Body of pancreas (tissue), 4 donors: ENCODE results near the gene CMTM3. TPM values are rescaled to one million over a fixed set of nuclear protein-coding genes. Genes with fewer than 3 reads are reported as not detected.
"Not testable (repeated sequence)": the region's sequence is repeated elsewhere in the genome, so short reads cannot be mapped to it uniquely, and the experiment has no call there.

Source experiments
- ATAC-seq: fragments of 150-250 bp; one replicate; pipeline ENCODE4 v1.9.1; 2016
- DNase-seq, 4 donors: peaks; one replicate each; pipeline ENCODE4 v3.0.0-alpha.2; 2019
- H3K27ac ChIP-seq, 4 donors: fragments of 200-600 bp; sonication (generic); 1 replicate in 3 of 4; 2 replicates in 1 of 4; pipeline versions ENCODE4 v1.5.1 to v1.6.1; 2016 to 2019; ENCODE audit warnings: mild to moderate bottlenecking in 1 of 4, mixed read lengths in 1 of 4, moderate library complexity in 1 of 4
- H3K27me3 ChIP-seq, 2 donors: fragments of 200-600 bp; sonication (generic); one replicate each; pipeline ENCODE4 v1.6.0; 2016; ENCODE audit warnings: mild to moderate bottlenecking in 1 of 2
- H3K36me3 ChIP-seq, 2 donors: fragments of 200-600 bp; sonication (generic); replicated peaks in 1 of 2; 2 replicates each; pipeline ENCODE4 v1.5.1; 2016; ENCODE audit warnings: low read depth in 2 of 2; ENCODE audit not compliant: insufficient read depth in 1 of 2
- H3K4me1 ChIP-seq: fragments of 200-600 bp; sonication (generic); one replicate; pipeline ENCODE4 v1.6.0; 2016
- H3K4me3 ChIP-seq, 2 donors: fragments of 200-600 bp; sonication (generic); 1 replicate in 1 of 2; 2 replicates in 1 of 2; pipeline ENCODE4 v1.5.1; 2016 to 2019
- H3K9me3 ChIP-seq, 3 donors: fragments of 200-600 bp; sonication (generic); 1 replicate in 2 of 3; 2 replicates in 1 of 3; pipeline ENCODE4 v1.5.1; 2016
- CTCF ChIP-seq, 7 experiments: fragments of 450-650 bp in 4 of 7; fragments of 200-600 bp in 3 of 7; sonication (generic) in 3 of 7; IDR thresholded peaks; one replicate each; pipeline ENCODE4 v1.5.1; 2016 to 2019; ENCODE audit warnings: antibody characterized with exemption in 7 of 7
- POLR2A ChIP-seq, 3 donors: fragments of 450-650 bp; IDR thresholded peaks; one replicate each; pipeline ENCODE4 v1.6.1; 2016; ENCODE audit warnings: antibody characterized with exemption in 3 of 3, mild to moderate bottlenecking in 2 of 3
- WGBS, 2 donors: methylation state at CpG; one replicate each; pipeline ENCODE4 v1.1.5; 2017; 5-methylcytosine and 5-hydroxymethylcytosine counted together
- intact Hi-C: fragments of 100-400 bp; cut with DNase I; formaldehyde crosslinking; loops from one replicate; pipeline ENCODE4 v1.15.1; 2023
- total RNA-seq, 2 donors: library from RNA; depleted of rRNA; stranded (reverse); fragments of >200 nt; gene quantifications; one replicate each; pipeline ENCODE4 v1.1.0, GENCODE V29; 2016

Gene CMTM3
- total RNA-seq, 2 donors from 2014 or later = 4.3 to 6.0 TPM

GRCh38 chr16:66562986-66563385, 41.5 kb upstream of the CMTM3 start:
- intact Hi-C loops = no loop called here
- Histone ChIP-seq H3K4me3 (no peak overlapping the region), H3K4me1 (no peaks in the 10 kb centered on the region), H3K27me3 (no peaks in the 10 kb centered on the region), H3K27ac (no peak overlapping the region), H3K36me3 (peaks cover 0 to 5% of the 10 kb centered on the region in 2 donors), H3K9me3 (no peaks in the 10 kb centered on the region)
- TF ChIP-seq POLR2A (IDR thresholded peaks at IDR 0.05) (no peak), CTCF (IDR thresholded peaks at IDR 0.05) (no peak)
- WGBS, 2 donors = 68 to 79% methylated on average over 2 of the region's 2 CpGs
- DNase-seq (no peak), ATAC-seq (no peak)

- WGBS, 2 donors = 83 to 84% methylated on average over 2 of the region's 2 CpGs
- intact Hi-C loops = no loop called here
- H3K4me1 ChIP-seq = no peaks in the 10 kb centered on the region
- no peak overlapping the region for H3K4me3 ChIP-seq
- no peaks in the 10 kb centered on the region for H3K27me3 ChIP-seq
- TF ChIP-seq POLR2A (IDR thresholded peaks at IDR 0.05) (no peak), CTCF (IDR thresholded peaks at IDR 0.05) (no peak)
- DNase-seq = no peak
- H3K36me3 ChIP-seq = peaks cover 0 to 5% of the 10 kb centered on the region in 2 donors
- H3K9me3 ChIP-seq = no peaks in the 10 kb centered on the region
- no peak overlapping the region for H3K27ac ChIP-seq
- ATAC-seq = no peak
These were observed 40.8 kb upstream of the CMTM3 start for GRCh38 chr16:66563574-66564334.

DNA sequence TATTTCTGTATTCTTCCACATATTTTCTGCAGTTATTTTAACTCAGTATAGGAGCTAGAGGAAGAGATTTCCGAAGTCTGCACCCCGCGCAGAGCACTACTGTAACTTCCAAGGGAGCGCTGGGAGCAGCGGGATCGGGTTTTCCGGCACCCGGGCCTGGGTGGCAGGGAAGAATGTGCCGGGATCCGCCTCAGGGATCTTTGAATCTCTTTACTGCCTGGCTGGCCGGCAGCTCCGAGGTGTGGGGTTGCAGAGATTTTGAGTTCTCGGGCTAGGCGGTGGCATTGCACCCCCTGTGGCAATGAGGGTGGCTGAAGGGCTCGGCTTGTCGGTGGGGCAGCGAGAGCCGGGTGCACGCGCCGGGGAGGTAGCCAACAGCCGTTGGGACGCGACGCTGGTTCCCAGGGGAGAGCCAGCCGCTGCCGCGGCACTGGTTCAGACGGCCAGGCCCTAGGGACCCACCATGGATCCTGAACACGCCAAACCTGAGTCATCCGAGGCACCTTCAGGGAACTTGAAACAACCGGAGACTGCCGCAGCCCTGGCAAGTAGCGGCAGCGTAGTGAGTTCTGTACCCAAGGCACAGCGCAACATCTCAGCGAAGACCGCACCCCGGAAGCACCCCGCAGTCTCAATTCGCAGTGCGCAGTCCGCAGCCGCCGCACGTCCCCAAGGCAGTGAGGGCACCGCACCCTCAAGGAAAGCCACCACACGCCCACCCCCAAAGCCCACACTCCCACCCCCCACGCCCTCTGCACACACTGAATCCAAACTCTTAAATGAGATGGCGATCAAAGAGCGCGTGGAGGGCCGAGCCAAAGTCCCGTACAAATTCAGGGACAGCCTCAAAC, 38.2 kb upstream of the CMTM3 start, which contains the start of gene CMTM1:
Gene CMTM1, plus strand, starts transcription at position 389 of the 851 bp plus-strand sequence. Its CDS starts 75 bp downstream, at position 464.
- 88 to 92% methylated on average over 38 to 41 of the region's 54 CpGs for WGBS, 2 donors
- no peak within 1 kb of the TSS for H3K4me3 ChIP-seq
- TF ChIP-seq POLR2A (IDR thresholded peaks at IDR 0.05) = no peak
- TF ChIP-seq CTCF (IDR thresholded peaks at IDR 0.05) = no peak
- DNase-seq = no peak
- H3K27ac ChIP-seq = no peak within 1 kb of the TSS
- H3K36me3 ChIP-seq = peaks cover 0 to 5% of the 10 kb centered on the region in 2 donors
- no peaks in the 10 kb centered on the region for H3K9me3 ChIP-seq
- no peaks in the 10 kb centered on the region for H3K27me3 ChIP-seq
- no peak for ATAC-seq
- intact Hi-C loops = no loop called here
- no peaks in the 10 kb centered on the region for H3K4me1 ChIP-seq

DNA sequence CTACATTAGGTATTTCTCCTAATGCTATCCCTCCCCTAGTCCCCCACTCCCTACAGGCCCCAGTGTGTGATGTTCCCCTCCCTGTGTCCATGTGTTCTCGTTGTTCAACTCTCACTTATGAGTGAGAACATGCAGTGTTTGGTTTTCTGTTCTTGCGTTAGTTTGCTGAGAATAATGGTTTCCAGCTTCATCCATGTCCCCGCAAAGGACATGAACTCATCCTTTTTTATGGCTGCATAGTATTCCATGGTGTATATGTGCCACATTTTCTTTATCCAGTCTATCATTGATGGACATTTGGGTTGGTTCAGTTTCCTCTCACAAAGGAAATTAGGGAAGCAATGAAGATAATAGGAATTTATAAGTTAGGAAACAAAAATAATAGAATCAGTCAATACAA, 37.2 kb upstream of the CMTM3 start:
- 97 to 99% methylated on average over 3 of the region's 3 CpGs for WGBS, 2 donors
- ATAC-seq, DNase-seq: not testable (repeated sequence)

DNA sequence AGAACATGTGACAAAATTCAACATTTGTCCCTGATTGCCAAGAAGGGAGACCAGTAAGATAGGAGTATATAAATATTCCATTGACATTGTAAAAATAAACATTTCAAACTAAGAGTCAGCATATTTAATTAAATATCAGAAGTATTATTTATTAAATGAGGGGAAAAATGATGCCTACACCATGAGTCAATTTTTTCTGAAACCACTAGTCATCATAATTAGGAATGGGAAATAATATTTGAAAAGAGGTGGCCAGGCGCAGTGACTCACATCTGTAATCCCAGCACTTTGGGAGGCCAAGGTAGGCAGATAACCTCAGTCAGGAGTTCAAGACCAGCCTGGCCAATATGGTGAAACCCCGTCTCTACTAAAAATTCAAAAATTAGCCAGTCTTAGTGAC, 36.1 kb upstream of the CMTM3 start:
- no peaks in the 10 kb centered on the region for H3K9me3 ChIP-seq
- no peak overlapping the region for H3K4me3 ChIP-seq
- TF ChIP-seq POLR2A (IDR thresholded peaks at IDR 0.05) = no peak
- TF ChIP-seq CTCF (IDR thresholded peaks at IDR 0.05) = no peak
- ATAC-seq (no peak), DNase-seq (no peak)
- no peak overlapping the region for H3K27ac ChIP-seq
- WGBS, 2 donors = 81 to 84% methylated on average over 2 of the region's 2 CpGs
- no peaks in the 10 kb centered on the region for H3K4me1 ChIP-seq
- intact Hi-C loops = no loop called here
- peaks cover 0 to 5% of the 10 kb centered on the region in 2 donors for H3K36me3 ChIP-seq
- no peaks in the 10 kb centered on the region for H3K27me3 ChIP-seq

More for the DNA sequence above, 37.2 kb upstream of the CMTM3 start:
- H3K27me3 ChIP-seq, H3K9me3 ChIP-seq, H3K27ac ChIP-seq, H3K4me3 ChIP-seq, H3K4me1 ChIP-seq, H3K36me3 ChIP-seq, intact Hi-C loops: not testable (repeated sequence)
